ENCODE data around the gene H2AZ2.

- TF ChIP-seq CTCF (conservative IDR thresholded peaks at IDR 0.05; ENCODE audit: low read length): no peak
- TF ChIP-seq EZH2phosphoT487 (IDR thresholded peaks at IDR 0.05; ENCODE audit: borderline replicate concordance, low read depth, low read length): no peak
These were observed 46.0 kb downstream of the H2AZ2 start for GRCh38 chr7:44801890-44802289.
